ENCODE data around the gene SCUBE2. TPM values are rescaled to one million over a fixed set of nuclear protein-coding genes. Genes with fewer than 3 reads are reported as not detected.

SCUBE2 gene
- total RNA-seq, 4 donors from 2014 or later, result 3.1 to 10.6 (median 5.0) TPM

DNA sequence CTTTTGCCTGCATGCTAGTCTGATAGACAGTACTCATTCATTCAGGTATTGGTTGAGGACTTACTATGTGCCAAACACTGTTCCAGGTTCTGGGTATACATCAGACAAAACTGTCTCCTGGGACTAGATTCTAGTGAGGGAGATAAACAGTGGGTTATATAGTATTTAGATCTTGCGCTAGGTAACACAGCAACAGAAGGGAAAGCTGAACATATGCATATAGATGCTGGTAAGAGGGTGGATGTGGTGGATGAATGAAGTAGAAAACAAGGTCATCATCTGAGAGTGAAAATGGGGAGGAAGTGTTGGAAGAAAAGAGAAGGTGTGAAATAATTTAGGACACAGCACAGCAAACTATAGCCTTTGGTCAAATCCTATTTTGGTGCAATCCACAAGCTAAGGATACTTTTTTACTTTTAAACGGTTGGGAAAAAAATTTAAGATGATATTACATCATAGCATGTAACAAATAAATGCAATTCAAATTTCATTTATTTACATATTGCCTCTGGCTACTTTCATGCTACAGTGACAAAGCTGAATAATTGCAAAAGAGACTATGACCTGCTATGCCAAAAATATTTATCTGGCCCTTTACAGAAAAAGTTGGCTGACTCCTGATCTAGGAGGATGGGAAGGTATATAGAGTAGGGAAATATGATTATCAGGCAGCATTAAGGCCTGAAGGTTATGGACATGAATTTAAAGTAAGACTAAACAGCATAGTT lies 120.0 kb downstream of the SCUBE2 start:
- Histone ChIP-seq H3K4me3 (no peak overlapping the region), H3K36me3 (no peaks in the 10 kb centered on the region), H3K27me3 (no peaks in the 10 kb centered on the region), H3K4me1 (no peaks in the 10 kb centered on the region), H3K9me3 (no peaks in the 10 kb centered on the region), H3K27ac (no peak overlapping the region)
- TF ChIP-seq POLR2A (IDR thresholded peaks at IDR 0.05), result no peak
- TF ChIP-seq, protein P1, sequence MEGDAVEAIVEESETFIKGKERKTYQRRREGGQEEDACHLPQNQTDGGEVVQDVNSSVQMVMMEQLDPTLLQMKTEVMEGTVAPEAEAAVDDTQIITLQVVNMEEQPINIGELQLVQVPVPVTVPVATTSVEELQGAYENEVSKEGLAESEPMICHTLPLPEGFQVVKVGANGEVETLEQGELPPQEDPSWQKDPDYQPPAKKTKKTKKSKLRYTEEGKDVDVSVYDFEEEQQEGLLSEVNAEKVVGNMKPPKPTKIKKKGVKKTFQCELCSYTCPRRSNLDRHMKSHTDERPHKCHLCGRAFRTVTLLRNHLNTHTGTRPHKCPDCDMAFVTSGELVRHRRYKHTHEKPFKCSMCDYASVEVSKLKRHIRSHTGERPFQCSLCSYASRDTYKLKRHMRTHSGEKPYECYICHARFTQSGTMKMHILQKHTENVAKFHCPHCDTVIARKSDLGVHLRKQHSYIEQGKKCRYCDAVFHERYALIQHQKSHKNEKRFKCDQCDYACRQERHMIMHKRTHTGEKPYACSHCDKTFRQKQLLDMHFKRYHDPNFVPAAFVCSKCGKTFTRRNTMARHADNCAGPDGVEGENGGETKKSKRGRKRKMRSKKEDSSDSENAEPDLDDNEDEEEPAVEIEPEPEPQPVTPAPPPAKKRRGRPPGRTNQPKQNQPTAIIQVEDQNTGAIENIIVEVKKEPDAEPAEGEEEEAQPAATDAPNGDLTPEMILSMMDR (IDR thresholded peaks at IDR 0.05), result no peak
- no peak for DNase-seq

Small RNA genes within 50 kb of the gene (small RNA-seq; reads per million reads assigned to genes)
- gene MIR5691, result 0 reads per million in 2 donors

Other genes with a start within 250 kb of the SCUBE2 start
- 10 to 100 TPM in 2 of 4 donors, 1 to 10 TPM in 2; 8.6 to 21.7 (median 12.5) TPM for gene AKIP1, start 180.4 kb downstream of the SCUBE2 start, total RNA-seq
- not detected for gene C11orf16, start 158.7 kb downstream of the SCUBE2 start, total RNA-seq
- not detected for gene ASCL3, start 148.6 kb downstream of the SCUBE2 start, total RNA-seq
- gene TMEM9B, start 127.2 kb downstream of the SCUBE2 start, total RNA-seq, result 10 to 100 TPM; 23.1 to 84.2 (median 53.6) TPM
- 1 to 10 TPM in 1 of 4 donors, under 1 TPM in 1, not detected in 2; 0.80 to 1.7 TPM for gene NRIP3, start 87.6 kb downstream of the SCUBE2 start, total RNA-seq
- 10 to 100 TPM in 3 of 4 donors, 1 to 10 TPM in 1; 6.1 to 67.7 (median 23.2) TPM for gene DENND5A, start 173.8 kb upstream of the SCUBE2 start, total RNA-seq
- gene TMEM41B, start 223.0 kb upstream of the SCUBE2 start, total RNA-seq, result 10 to 100 TPM; 18.2 to 82.1 (median 72.6) TPM

All from Peyer's patch (tissue), 4 donors.